GM18868 (cell line): ENCODE measurements around the gene OR10K2.
"Not testable (repeated sequence)": the region's sequence is repeated elsewhere in the genome, so short reads cannot be mapped to it uniquely, and the experiment has no call there.

ENCODE experiments used
- ATAC-seq: cut with Tn5 transposase; IDR thresholded peaks from one replicate; pipeline ENCODE4 v1.9.1; 2021; ENCODE audit warnings: mild to moderate bottlenecking, moderate library complexity; ENCODE audit not compliant: unreplicated experiment

Gene OR10K2, protein sequence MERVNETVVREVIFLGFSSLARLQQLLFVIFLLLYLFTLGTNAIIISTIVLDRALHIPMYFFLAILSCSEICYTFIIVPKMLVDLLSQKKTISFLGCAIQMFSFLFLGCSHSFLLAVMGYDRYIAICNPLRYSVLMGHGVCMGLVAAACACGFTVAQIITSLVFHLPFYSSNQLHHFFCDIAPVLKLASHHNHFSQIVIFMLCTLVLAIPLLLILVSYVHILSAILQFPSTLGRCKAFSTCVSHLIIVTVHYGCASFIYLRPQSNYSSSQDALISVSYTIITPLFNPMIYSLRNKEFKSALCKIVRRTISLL

DNA sequence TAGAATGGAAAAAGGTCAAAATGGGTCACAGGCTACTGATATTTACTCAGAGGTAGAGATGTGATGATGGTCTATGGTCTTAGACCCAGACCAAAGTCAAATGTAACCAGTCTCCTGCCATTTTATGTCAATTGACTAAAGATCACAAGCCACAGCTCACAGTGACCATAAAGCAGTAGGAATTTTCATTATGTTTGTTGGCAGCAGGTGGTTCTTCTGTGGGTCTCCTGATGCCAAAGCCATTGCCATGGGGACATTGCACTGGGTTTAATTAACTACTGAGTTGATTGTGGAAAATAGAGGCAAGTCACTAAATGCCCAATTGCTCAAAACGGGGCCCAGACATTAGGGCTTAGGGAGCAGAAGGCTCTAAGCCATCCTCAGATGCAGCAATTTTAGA lies at the start of gene OR10K2:
Gene OR10K2 (minus strand): TSS at position 101 of the 400 bp plus-strand sequence. CDS start 5,371 bp downstream, outside the sequence.
- ATAC-seq, result no peak

DNA sequence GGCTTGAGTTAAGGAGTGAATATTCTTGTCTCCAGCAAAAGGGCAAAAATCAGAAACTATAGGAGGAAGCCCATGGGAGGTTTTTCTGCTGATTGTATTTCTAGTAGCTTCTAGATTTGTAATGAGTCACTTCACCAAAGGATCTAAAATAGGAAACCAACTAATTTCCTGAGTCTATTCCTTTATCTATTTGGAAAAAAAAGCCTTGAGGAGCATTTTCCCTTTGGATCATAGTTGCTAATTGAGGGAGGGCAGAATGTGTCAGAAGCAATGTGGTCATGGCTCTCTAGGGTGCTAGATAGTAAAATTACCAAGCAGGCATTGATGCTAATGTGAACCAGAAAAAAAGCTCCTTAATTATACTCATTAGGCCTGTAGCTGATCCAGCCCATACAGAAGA lies 45.9 kb upstream of the OR10K2 start, which contains the start of gene OR10R2:
Gene OR10R2 (plus strand): TSS at position 301 of the 400 bp plus-strand sequence. CDS start 106 bp downstream, outside the sequence.
- no peak for ATAC-seq

GRCh38 chr1:158461534-158461933 lies 35.5 kb upstream of the OR10K2 start, which contains the start of gene OR10K1:
TSS of gene OR10K1 (plus strand) at chr1:158461834. CDS start at chr1:158465562, 3,728 bp downstream.
- no peak for ATAC-seq

DNA sequence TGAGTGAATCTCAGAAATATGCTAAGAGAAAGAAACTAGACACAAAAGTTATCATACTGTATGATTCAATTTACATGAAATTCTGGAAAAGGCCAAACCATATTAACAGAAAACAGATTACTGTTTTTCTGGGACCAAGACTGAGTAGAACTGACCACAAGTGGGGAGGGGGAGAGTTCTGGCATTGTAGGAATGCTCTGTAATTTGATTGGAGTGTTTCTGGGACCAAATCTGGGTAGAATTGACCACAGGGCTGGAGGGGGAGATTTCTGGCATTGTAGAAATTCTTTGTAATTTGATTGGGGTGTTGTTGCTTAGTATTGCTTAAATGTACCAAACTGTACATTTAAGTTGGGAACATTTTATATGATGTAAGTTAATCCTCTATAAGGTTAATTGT lies 32.2 kb upstream of the OR10K2 start:
- no peak for ATAC-seq

- no peak for ATAC-seq
Observed at GRCh38 chr1:158457246-158457645, 31.2 kb upstream of the OR10K2 start.

DNA sequence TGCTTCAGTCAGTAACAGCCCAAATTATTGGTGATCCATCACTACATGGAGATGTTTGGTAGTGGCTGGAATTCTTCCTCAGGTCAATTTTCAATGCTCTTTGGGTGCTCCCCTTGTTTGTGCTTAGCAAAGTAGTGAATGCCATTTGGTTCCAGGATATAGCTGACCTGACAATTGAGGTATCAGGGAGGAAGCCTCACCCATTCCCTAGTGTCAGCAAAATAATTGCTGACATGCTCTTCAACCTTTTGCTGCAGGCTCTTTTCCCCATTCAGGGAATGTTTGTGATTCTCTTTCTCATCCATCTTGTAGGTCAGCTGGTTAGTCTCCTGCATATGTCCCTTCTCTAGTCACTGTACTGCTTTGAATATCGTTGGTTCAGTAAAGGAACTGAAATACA lies 28.5 kb upstream of the OR10K2 start:
- ATAC-seq, result no peak

DNA sequence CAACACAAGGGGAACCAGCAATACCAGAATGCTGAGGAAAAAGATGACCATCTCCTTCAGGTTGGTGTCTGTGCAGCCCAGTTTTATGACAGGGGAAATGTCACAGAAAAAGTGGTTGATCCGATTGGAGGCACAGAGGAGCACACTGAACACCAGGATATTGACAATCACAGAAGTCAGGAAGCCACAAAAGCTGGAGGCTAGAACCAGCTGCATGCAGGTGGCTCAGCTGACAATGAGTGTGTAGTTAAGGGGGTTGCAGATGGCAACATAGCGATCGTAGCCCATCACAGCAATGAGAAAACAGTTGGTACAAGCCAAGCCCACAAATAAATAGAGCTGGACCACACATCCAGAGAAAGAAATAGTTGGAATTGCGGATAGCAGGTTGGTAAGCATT lies 19.3 kb upstream of the OR10K2 start:
- ATAC-seq, result no peak

DNA sequence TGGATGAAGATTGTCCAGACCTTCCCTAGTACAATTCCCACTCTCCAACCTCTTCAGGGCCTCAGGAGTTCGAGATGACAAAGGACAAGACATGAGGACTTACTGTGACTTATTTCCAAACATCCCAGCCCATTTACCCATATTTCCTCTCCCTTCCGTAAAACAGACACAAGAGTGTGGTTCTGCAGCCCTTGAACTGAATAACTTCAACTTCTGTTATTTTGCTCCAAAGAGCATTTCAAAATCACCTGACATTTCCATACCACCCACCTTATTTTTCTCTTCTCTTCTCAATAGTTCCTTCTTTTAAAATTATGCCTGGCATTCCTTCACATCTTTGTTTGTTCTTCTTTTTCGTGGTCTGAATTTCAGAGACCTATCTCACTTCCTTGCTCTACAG lies 8.7 kb upstream of the OR10K2 start:
- no peak for ATAC-seq

DNA sequence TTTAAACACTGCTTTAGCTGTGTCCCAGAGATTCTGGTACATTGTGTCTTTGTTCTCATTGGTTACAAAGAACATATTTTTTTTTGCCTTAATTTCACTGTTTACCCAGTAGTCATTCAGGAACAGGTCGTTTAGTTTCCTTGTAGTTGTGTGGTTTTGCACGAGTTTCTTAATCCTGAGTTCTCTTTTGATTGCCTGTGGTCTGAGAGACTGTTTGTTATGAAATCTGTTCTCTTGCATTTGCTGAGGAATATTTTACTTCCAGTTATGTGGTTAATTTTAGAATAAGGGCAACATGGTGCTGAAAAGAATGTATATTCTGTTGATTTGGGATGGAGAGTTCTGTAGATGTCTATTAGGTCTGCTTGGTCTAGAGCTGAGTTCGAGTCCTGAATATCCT lies 4.1 kb upstream of the OR10K2 start:
- ATAC-seq, result not testable (repeated sequence)

GRCh38 chr1:158425027-158425426 lies 1.0 kb downstream of the OR10K2 start:
- no peak for ATAC-seq

DNA sequence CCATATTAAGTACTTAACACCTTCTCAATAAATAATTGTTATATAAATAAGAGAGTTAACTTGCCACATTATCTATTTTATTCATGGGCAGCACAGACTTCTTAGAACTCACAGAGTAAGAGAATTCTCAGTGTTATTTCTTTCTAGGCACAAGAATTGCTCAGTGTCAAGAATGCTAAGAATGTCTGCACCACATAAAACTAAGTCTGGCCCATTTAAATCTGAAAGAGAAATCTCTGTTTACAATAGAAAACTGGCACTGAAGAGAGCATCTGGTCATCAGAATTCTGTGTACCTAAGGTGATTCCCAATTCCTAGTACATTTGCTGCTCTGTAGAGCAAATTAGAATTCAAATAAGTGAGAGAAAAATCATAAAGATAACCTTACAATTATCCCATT lies 3.8 kb downstream of the OR10K2 start:
- ATAC-seq, result no peak

- ATAC-seq, result no peak
Observed at GRCh38 chr1:158417586-158417985, 8.5 kb downstream of the OR10K2 start.

GRCh38 chr1:158414651-158415345 lies 11.2 kb downstream of the OR10K2 start:
- no peak for ATAC-seq

GRCh38 chr1:158407092-158407491 lies 18.9 kb downstream of the OR10K2 start:
- no peak for ATAC-seq

GRCh38 chr1:158400871-158401270 lies 25.2 kb downstream of the OR10K2 start:
- ATAC-seq, result no peak

DNA sequence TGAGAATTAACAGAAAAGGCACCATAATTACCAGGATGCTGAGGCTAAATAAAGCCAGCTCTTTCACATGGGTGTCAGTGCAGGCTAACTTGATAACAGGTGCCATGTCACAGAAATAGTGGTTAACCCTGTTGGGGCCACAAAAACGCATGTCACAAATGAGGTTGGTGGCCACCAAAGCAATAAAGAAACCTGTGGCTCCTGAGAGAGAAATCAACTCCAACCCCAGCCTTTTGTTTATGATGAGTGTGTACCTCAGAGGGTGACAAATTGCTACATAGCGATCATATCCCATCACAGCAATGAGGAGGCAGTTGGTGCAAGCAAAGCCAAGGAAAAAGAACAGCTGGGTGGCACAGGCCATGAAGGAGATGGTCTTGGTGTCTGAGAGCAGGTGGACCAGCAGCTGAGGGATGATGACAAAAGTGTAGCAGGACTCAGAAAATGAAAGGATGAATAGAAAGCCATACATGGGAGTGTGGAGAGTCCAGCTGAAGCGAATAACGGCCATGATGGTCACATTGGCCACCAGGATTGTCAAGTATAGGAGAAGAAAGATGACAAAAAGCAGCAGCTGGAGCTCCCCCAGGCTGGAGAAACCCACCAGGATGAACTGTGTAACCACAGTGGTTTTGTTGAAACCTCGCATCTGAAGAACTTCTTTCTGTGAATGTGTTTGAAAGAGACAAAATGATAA lies 27.1 kb downstream of the OR10K2 start, which contains the start of gene OR10T2:
Gene OR10T2 (minus strand): TSS at position 649 of the 697 bp plus-strand sequence. CDS start 0 bp downstream, at position 649.
- ATAC-seq, result no peak

DNA sequence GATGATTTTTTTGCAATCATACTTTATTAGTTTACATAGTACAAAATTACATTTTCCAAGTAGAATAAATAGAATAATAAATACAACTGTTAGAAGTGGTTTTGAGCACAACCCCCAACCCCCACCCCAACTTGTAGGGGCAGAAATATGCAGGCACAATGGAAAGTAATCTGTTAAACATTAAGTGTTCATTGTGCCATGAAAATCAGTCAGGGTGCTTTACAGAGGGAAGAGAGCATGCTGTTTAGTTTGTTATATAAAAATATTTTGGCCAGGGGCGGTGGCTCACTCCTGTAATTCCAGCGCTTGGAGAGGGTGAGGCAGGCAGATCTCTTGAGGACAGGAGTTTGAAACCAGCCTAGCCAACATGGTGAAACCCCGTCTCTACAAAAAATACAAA lies 29.4 kb downstream of the OR10K2 start:
- ATAC-seq, result no peak

- no peak for ATAC-seq
Observed at GRCh38 chr1:158393476-158393875, 32.6 kb downstream of the OR10K2 start.

- no peak for ATAC-seq
Observed at GRCh38 chr1:158391099-158391498, 34.9 kb downstream of the OR10K2 start.

GRCh38 chr1:158390331-158390730 lies 35.7 kb downstream of the OR10K2 start:
- no peak for ATAC-seq

DNA sequence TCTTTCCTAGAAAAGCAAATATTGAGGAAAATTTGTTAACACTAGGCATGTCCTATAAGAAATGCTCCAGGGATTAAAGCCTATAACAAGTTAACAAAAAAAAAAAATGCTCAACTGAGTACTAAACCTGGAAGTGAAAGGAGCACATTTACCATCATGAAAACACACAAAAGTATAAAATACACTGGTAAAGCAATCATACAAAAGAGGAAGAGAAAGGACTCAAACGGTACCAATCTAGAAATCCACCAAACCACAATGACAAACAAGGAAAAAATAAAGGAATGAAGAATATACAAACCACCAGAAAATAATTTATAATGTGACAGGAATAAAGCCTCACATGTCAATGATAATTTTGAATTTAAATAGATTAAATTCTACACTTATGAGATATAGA lies 51.2 kb downstream of the OR10K2 start:
- no peak for ATAC-seq
